Gastrocnemius medialis (tissue), 4 donors: ENCODE results near the gene LCN9. TPM values are rescaled to one million over a fixed set of nuclear protein-coding genes. Genes with fewer than 3 reads are reported as not detected.
"Not testable (repeated sequence)": the region's sequence is repeated elsewhere in the genome, so short reads cannot be mapped to it uniquely, and the experiment has no call there.

Source experiments
- ATAC-seq, 2 donors: fragments of 150-250 bp; one replicate each; pipeline ENCODE4 v1.9.1; 2016
- DNase-seq, 2 donors: peaks; one replicate each; pipeline ENCODE4 v3.0.0-alpha.2; 2019
- H3K27ac ChIP-seq, 4 donors: fragments of 200-600 bp; sonication (generic); 1 replicate in 1 of 4; 2 replicates in 3 of 4; pipeline ENCODE4 v1.5.1; 2016 to 2018; ENCODE audit warnings: mild to moderate bottlenecking in 2 of 4, moderate library complexity in 1 of 4
- H3K27me3 ChIP-seq, 3 donors: fragments of 200-600 bp; sonication (generic) in 2 of 3; 1 replicate in 1 of 3; 2 replicates in 2 of 3; pipeline versions ENCODE4 v1.5.1 to v1.6.0; 2016 to 2019; ENCODE audit warnings: mild to moderate bottlenecking in 1 of 3, moderate library complexity in 1 of 3
- H3K36me3 ChIP-seq, 2 donors: fragments of 200-600 bp; sonication (generic) in 1 of 2; one replicate each; pipeline ENCODE4 v1.5.1; 2017 to 2018
- H3K4me1 ChIP-seq, 2 donors: fragments of 200-600 bp; sonication (generic) in 1 of 2; one replicate each; pipeline ENCODE4 v1.5.1; 2016 to 2017; ENCODE audit warnings: mild to moderate bottlenecking in 2 of 2
- H3K4me3 ChIP-seq, 4 donors: fragments of 200-600 bp; sonication (generic) in 3 of 4; 1 replicate in 1 of 4; 2 replicates in 3 of 4; pipeline ENCODE4 v1.5.1; 2016 to 2019; ENCODE audit warnings: mild to moderate bottlenecking in 2 of 4
- H3K9me3 ChIP-seq, 3 donors: fragments of 200-600 bp; sonication (generic) in 2 of 3; 1 replicate in 1 of 3; 2 replicates in 2 of 3; pipeline ENCODE4 v1.5.1; 2016 to 2019
- POLR2A ChIP-seq, 2 donors: fragments of 450-650 bp; IDR thresholded peaks; one replicate each; pipeline ENCODE4 v1.6.1; 2017; ENCODE audit warnings: antibody characterized with exemption in 2 of 2, mild to moderate bottlenecking in 2 of 2, moderate library complexity in 2 of 2
- in situ Hi-C, 4 donors: fragments of 200-750 bp; cut with MboI; loops; one replicate each; pipeline versions ENCODE4 v1.15.0 to v1.8.0; 2017; ENCODE audit warnings: low sequenced_read_pairs in 4 of 4
- intact Hi-C: fragments of 100-400 bp; cut with DNase I; formaldehyde crosslinking; loops from one replicate; pipeline ENCODE4 v1.15.1; 2023; ENCODE audit warnings: low total_unique reads
- total RNA-seq, 4 donors: library from RNA; depleted of rRNA; stranded (reverse); fragments of >200 nt; gene quantifications; one replicate each; pipeline versions ENCODE4 v1.1.0 to v1.2.3, GENCODE V29; 2016
- TF ChIP-seq, protein P1 (sequence below), 5 experiments: fragments of 450-650 bp in 3 of 5; fragments of 200-600 bp in 2 of 5; sonication (generic) in 2 of 5; IDR thresholded peaks in 4 of 5; conservative IDR thresholded peaks in 1 of 5; 1 replicate in 4 of 5; 2 replicates in 1 of 5; pipeline ENCODE4 v1.5.1; 2016 to 2019; ENCODE audit warnings: antibody characterized with exemption in 5 of 5, mild to moderate bottlenecking in 3 of 5, moderate library complexity in 3 of 5

LCN9 gene
- total RNA-seq, 4 donors from 2014 or later: not detected

DNA sequence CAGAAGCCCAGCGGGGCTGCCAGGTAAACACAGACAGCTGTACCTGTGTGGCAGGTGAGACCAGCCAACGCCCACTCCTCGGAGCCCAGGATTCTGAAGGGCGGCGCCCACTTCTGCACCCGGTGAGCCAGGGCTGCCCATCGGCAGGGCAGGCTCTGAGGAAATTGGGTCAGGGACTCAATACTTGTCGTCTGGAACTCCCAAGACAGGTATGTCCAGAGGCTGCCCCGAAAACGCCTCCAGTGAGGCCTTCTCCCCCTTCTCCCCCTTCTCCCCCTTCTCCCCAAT, 43.6 kb upstream of the LCN9 start:
- Histone ChIP-seq H3K4me1 (no peaks in the 10 kb centered on the region), H3K27me3 (peaks cover 0 to 9% (median 5%) of the 10 kb centered on the region in 3 donors), H3K27ac (no peak overlapping the region), H3K36me3 (no peaks in the 10 kb centered on the region), H3K4me3 (no peak overlapping the region), H3K9me3 (no peaks in the 10 kb centered on the region)
- in situ Hi-C loops (no loop called here), intact Hi-C loops (no loop called here)
- DNase-seq (no peak), ATAC-seq (no peak)
- TF ChIP-seq POLR2A (IDR thresholded peaks at IDR 0.05): no peak
- TF ChIP-seq, protein P1, sequence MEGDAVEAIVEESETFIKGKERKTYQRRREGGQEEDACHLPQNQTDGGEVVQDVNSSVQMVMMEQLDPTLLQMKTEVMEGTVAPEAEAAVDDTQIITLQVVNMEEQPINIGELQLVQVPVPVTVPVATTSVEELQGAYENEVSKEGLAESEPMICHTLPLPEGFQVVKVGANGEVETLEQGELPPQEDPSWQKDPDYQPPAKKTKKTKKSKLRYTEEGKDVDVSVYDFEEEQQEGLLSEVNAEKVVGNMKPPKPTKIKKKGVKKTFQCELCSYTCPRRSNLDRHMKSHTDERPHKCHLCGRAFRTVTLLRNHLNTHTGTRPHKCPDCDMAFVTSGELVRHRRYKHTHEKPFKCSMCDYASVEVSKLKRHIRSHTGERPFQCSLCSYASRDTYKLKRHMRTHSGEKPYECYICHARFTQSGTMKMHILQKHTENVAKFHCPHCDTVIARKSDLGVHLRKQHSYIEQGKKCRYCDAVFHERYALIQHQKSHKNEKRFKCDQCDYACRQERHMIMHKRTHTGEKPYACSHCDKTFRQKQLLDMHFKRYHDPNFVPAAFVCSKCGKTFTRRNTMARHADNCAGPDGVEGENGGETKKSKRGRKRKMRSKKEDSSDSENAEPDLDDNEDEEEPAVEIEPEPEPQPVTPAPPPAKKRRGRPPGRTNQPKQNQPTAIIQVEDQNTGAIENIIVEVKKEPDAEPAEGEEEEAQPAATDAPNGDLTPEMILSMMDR (IDR thresholded peaks at IDR 0.05 in 4 of 5, conservative IDR thresholded peaks at IDR 0.05 in 1 of 5): no peak

DNA sequence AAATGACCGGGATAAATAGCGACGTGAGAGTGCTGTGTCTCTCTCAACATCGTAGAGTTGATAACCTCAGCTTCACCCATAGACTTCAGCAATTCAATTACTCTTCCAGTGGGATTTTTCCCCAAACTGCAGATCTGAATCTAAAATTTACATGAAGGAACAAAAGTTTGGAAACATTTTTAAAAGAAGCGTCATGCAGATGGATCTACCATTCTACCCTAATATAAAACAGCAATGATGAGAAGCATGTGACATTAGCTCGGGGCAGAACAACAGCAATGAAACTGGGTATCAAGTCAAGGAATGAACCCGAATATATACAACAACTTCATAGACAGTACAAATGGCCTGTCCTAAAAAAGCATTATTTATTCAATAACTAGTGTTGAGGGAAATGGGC, 42.6 kb upstream of the LCN9 start:
- in situ Hi-C loops (no loop called here), intact Hi-C loops (no loop called here)
- Histone ChIP-seq H3K27ac (no peak overlapping the region), H3K27me3 (peaks cover 0 to 9% (median 4%) of the 10 kb centered on the region in 3 donors), H3K9me3 (no peaks in the 10 kb centered on the region), H3K4me1 (no peaks in the 10 kb centered on the region), H3K36me3 (no peaks in the 10 kb centered on the region), H3K4me3 (no peak overlapping the region)
- DNase-seq (no peak), ATAC-seq (no peak)
- TF ChIP-seq, protein P1 (IDR thresholded peaks at IDR 0.05 in 4 of 5, conservative IDR thresholded peaks at IDR 0.05 in 1 of 5): no peak
- TF ChIP-seq POLR2A (IDR thresholded peaks at IDR 0.05): no peak

GRCh38 chr9:135622415-135623020, 40.6 kb upstream of the LCN9 start:
- H3K4me1 ChIP-seq: no peaks in the 10 kb centered on the region
- H3K27ac ChIP-seq: no peak overlapping the region
- H3K4me3 ChIP-seq: no peak overlapping the region
- no peaks in the 10 kb centered on the region for H3K9me3 ChIP-seq
- H3K36me3 ChIP-seq: no peaks in the 10 kb centered on the region
- TF ChIP-seq, protein P1 (IDR thresholded peaks at IDR 0.05 in 4 of 5, conservative IDR thresholded peaks at IDR 0.05 in 1 of 5): no peak
- TF ChIP-seq POLR2A (IDR thresholded peaks at IDR 0.05): no peak
- intact Hi-C loops: no loop called here
- DNase-seq (no peak), ATAC-seq (no peak)
- in situ Hi-C loops: no loop called here
- peaks cover 0 to 9% (median 9%) of the 10 kb centered on the region in 3 donors for H3K27me3 ChIP-seq

GRCh38 chr9:135624282-135624681, 38.8 kb upstream of the LCN9 start:
- no peak overlapping the region for H3K4me3 ChIP-seq
- DNase-seq (no peak), ATAC-seq (no peak)
- no peak overlapping the region for H3K27ac ChIP-seq
- peaks cover 0 to 16% (median 9%) of the 10 kb centered on the region in 3 donors for H3K27me3 ChIP-seq
- in situ Hi-C loops: no loop called here
- no peaks in the 10 kb centered on the region for H3K9me3 ChIP-seq
- no peak for TF ChIP-seq POLR2A (IDR thresholded peaks at IDR 0.05)
- TF ChIP-seq, protein P1 (IDR thresholded peaks at IDR 0.05 in 4 of 5, conservative IDR thresholded peaks at IDR 0.05 in 1 of 5): no peak
- intact Hi-C loops: no loop called here
- H3K4me1 ChIP-seq: no peaks in the 10 kb centered on the region
- H3K36me3 ChIP-seq: no peaks in the 10 kb centered on the region

DNA sequence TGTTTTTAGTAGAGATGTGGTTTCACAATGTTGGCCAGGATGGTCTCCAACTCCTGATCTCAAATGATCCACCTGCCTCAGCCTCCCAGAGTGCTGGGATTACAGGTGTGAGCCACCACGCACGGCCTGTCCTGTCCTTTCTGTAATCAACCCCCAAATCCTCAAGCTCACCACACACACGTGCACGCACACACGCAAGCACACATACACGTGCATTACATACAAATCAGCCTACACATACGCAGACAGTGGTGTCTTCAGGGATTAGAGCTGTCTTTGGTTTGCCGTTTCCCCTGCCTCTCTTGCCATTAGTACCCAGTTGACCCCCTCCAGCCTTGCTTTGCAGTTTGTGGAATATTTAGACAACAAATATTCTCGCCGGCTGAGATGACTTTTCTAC, 30.3 kb upstream of the LCN9 start:
- H3K36me3 ChIP-seq: no peaks in the 10 kb centered on the region
- DNase-seq: no peak
- in situ Hi-C loops: no loop called here

DNA sequence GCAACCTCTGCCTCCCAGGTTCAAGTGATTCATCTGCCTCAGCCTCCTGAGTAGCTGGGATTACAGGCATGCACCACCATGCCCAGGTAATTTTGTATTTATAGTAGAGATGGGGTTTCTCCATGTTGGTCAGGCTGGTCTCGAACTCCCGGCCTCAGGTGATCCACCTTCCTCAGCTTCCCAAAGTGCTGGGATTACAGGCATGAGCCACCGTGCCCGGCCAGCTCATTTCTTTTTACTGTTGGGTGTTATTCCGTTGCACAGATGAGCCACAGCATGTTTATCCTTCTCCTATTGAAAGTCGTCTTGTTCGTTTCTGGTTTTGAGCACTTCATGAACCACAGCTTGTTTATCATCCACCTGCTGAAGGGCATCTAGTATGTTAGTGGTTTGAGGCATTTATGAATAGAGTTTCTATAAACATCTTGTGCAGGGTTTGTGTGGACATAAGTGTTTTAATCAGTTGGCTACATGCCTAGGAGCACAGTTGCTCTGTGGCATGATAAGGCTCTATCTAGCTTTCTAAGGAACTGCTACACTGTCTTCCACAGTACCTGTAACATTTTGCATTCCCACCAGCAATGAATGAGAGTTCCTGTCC, 26.1 kb upstream of the LCN9 start:
- DNase-seq, H3K4me3 ChIP-seq, H3K27ac ChIP-seq, H3K36me3 ChIP-seq, intact Hi-C loops, in situ Hi-C loops, H3K4me1 ChIP-seq, ATAC-seq, H3K9me3 ChIP-seq: not testable (repeated sequence)
- peaks cover 0 to 19% (median 17%) of the 10 kb centered on the region in 3 donors for H3K27me3 ChIP-seq

More for the DNA sequence above, 30.3 kb upstream of the LCN9 start:
- Histone ChIP-seq H3K4me1 (no peaks in the 10 kb centered on the region), H3K27me3 (peaks cover 0 to 17% (median 12%) of the 10 kb centered on the region in 3 donors), H3K9me3 (no peaks in the 10 kb centered on the region), H3K4me3 (no peak overlapping the region), H3K27ac (no peak overlapping the region)
- no peak for ATAC-seq
- intact Hi-C loops: no loop called here
- TF ChIP-seq POLR2A (IDR thresholded peaks at IDR 0.05): no peak
- TF ChIP-seq, protein P1 (IDR thresholded peaks at IDR 0.05 in 4 of 5, conservative IDR thresholded peaks at IDR 0.05 in 1 of 5): no peak
